Endothelial cell of umbilical vein (primary cell): Measurements from ENCODE around the gene HOXD12. TPM values are rescaled to one million over a fixed set of nuclear protein-coding genes. Genes with fewer than 3 reads are reported as not detected.

Experiments used
- BruUV-seq: library from RNA; stranded (reverse); fragments of 400-500 nt; replicated peaks from 2 replicates; lab custom pipeline; 2021; lab: Mats Ljungman, UMichigan
- CTCF ChIA-PET: fragments of 300-600, 350-600 bp; sonication (Branson Sonifier 250); formaldehyde crosslinking; loops from one replicate; lab custom pipeline; 2021; ENCODE audit warnings: antibody characterized with exemption, inconsistent platforms; lab: Charles Lee
- POLR2A ChIA-PET: fragments of 300-600, 350-600 bp; sonication (Branson Sonifier 250); formaldehyde crosslinking; loops from one replicate; lab custom pipeline; 2021; ENCODE audit warnings: antibody characterized with exemption, inconsistent platforms; lab: Charles Lee
- DNase-seq: peaks from one replicate; pipeline ENCODE4 v3.0.0-alpha.2; 2011; ENCODE audit warnings: low read depth, low spot score
- FAIRE-seq: peaks from 2 replicates; lab custom pipeline; 2011; peaks lifted over from hg19 to GRCh38; lab: Jason Lieb, UNC
- H2AFZ ChIP-seq: 2 replicates; pipeline ENCODE4 v1.6.0; 2012; ENCODE audit warnings: low read depth, low read length, control low read depth, inconsistent platforms
- H3K27ac ChIP-seq: 2 replicates; pipeline ENCODE4 v1.5.1; 2011; ENCODE audit warnings: low read depth, mild to moderate bottlenecking, control low read depth, low read length, moderate library complexity; ENCODE audit not compliant: insufficient read depth
- H3K27me3 ChIP-seq, 2 experiments: 2 replicates each; pipeline versions ENCODE4 v1.6.0 to v1.6.1; 2011; ENCODE audit warnings: low read length in 2 of 2, mixed read lengths in 1 of 2; ENCODE audit not compliant: control insufficient read depth in 2 of 2, insufficient read depth in 2 of 2
- H3K36me3 ChIP-seq, 2 experiments: 2 replicates in 1 of 2; 3 replicates in 1 of 2; pipeline ENCODE4 v1.5.1; 2011; ENCODE audit warnings: low read length in 2 of 2, mild to moderate bottlenecking in 1 of 2, moderate library complexity in 1 of 2; ENCODE audit not compliant: control insufficient read depth in 2 of 2, insufficient read depth in 2 of 2; ENCODE audit errors: extremely low read depth in 1 of 2
- H3K4me1 ChIP-seq: 3 replicates; pipeline ENCODE4 v1.5.1; 2011; ENCODE audit warnings: mild to moderate bottlenecking, low read length; ENCODE audit not compliant: control insufficient read depth, insufficient read depth; ENCODE audit errors: extremely low read depth
- H3K4me2 ChIP-seq: 2 replicates; pipeline ENCODE4 v1.6.1; 2011; ENCODE audit warnings: low read length, control low read depth, mixed read lengths; ENCODE audit not compliant: insufficient read depth
- H3K4me3 ChIP-seq, 3 experiments: fragments of 200-600 bp in 1 of 3; sonication (generic), shearing (Covaris generic) in 1 of 3; replicated peaks in 1 of 3; 2 replicates each; pipeline ENCODE4 v1.5.1; 2011 to 2016; ENCODE audit warnings: control low read depth in 3 of 3, low read length in 3 of 3, mild to moderate bottlenecking in 2 of 3, inconsistent platforms in 1 of 3, low read depth in 1 of 3, moderate library complexity in 1 of 3; ENCODE audit not compliant: insufficient read depth in 1 of 3
- H3K79me2 ChIP-seq: 2 replicates; pipeline ENCODE4 v1.6.0; 2012; ENCODE audit warnings: low read length, inconsistent platforms; ENCODE audit not compliant: control insufficient read depth, insufficient read depth
- H3K9ac ChIP-seq: replicated peaks from 2 replicates; pipeline ENCODE3; 2011; ENCODE audit warnings: low read length, control low read depth; ENCODE audit not compliant: insufficient read depth; ENCODE audit errors: extremely low read depth
- H3K9me1 ChIP-seq: replicated peaks from 3 replicates; pipeline ENCODE4 v1.6.0; 2011; ENCODE audit warnings: mild to moderate bottlenecking, low read length; ENCODE audit not compliant: control insufficient read depth, insufficient read depth; ENCODE audit errors: extremely low read depth
- H3K9me3 ChIP-seq: replicated peaks from 2 replicates; pipeline ENCODE4 v1.5.1; 2012; ENCODE audit warnings: low read length, inconsistent platforms; ENCODE audit not compliant: control insufficient read depth, insufficient read depth
- H4K20me1 ChIP-seq: replicated peaks from 2 replicates; pipeline ENCODE3; 2011; ENCODE audit warnings: mild to moderate bottlenecking, low read length; ENCODE audit not compliant: control insufficient read depth, insufficient read depth; ENCODE audit errors: extremely low read depth
- FOS ChIP-seq: IDR thresholded peaks from 2 replicates; pipeline ENCODE4 v1.6.1; 2011; ENCODE audit warnings: mild to moderate bottlenecking, low read length, moderate library complexity, borderline replicate concordance; ENCODE audit not compliant: insufficient read depth
- JUN ChIP-seq: IDR thresholded peaks from 2 replicates; pipeline ENCODE4 v1.6.1; 2011; ENCODE audit warnings: borderline replicate concordance, low read depth; ENCODE audit not compliant: insufficient read length, insufficient read depth
- POLR2A ChIP-seq: IDR thresholded peaks from 2 replicates; pipeline ENCODE4 v1.6.1; 2012; ENCODE audit warnings: low read depth, mild to moderate bottlenecking, control low read depth, low read length
- POLR2AphosphoS5 ChIP-seq: IDR thresholded peaks from 2 replicates; pipeline ENCODE4 v1.6.1; 2012; ENCODE audit warnings: low read depth, mild to moderate bottlenecking, control low read depth, low read length, moderate library complexity; ENCODE audit not compliant: insufficient read depth
- dilution Hi-C: fragments of 300-500 bp; cut with MboI; formaldehyde crosslinking; loops from one replicate; pipeline ENCODE4 v1.15.0; 2019; ENCODE audit warnings: low sequenced_read_pairs; ENCODE audit not compliant: extremely low pct_ligation_motif_present
- intact Hi-C: fragments of 100-400 bp; cut with micrococcal nuclease; formaldehyde crosslinking; loops from one replicate; pipeline ENCODE4 v1.10.0; 2022
- polyA plus RNA-seq, 4 experiments: library from polyadenylated mRNA; depleted of rRNA in 3 of 4; stranded (reverse) in 3 of 4; unstranded in 1 of 4; fragments of >200 nt; gene quantifications; 2 replicates each; pipeline versions ENCODE4 v1.2.1 to v1.2.3, GENCODE V29; 2011 to 2012; ENCODE audit warnings: missing spikeins in 1 of 4
- total RNA-seq: library from RNA; stranded (reverse); gene quantifications from 2 replicates; pipeline ENCODE4 v1.2.3, GENCODE V29; 2021
- TF ChIP-seq, protein P1 (sequence below), 2 donors: IDR thresholded peaks; 1 replicate in 1 of 2; 2 replicates in 1 of 2; pipeline ENCODE4 v1.5.1; 2011; ENCODE audit warnings: low read length in 2 of 2, mild to moderate bottlenecking in 2 of 2, moderate library complexity in 2 of 2, control low read depth in 1 of 2, inconsistent platforms in 1 of 2, low read depth in 1 of 2; ENCODE audit not compliant: insufficient read depth in 1 of 2; ENCODE audit errors: extremely low read depth in 1 of 2
- TF ChIP-seq, protein P2 (sequence below): IDR thresholded peaks from 2 replicates; pipeline ENCODE4 v1.6.1; 2011; ENCODE audit not compliant: insufficient read depth, insufficient read length

Gene HOXD12
- total and polyA plus RNA-seq, 2 donors (not counting 3 experiments of a cell fraction or from before 2014, with no cell fraction given) = not detected

DNA sequence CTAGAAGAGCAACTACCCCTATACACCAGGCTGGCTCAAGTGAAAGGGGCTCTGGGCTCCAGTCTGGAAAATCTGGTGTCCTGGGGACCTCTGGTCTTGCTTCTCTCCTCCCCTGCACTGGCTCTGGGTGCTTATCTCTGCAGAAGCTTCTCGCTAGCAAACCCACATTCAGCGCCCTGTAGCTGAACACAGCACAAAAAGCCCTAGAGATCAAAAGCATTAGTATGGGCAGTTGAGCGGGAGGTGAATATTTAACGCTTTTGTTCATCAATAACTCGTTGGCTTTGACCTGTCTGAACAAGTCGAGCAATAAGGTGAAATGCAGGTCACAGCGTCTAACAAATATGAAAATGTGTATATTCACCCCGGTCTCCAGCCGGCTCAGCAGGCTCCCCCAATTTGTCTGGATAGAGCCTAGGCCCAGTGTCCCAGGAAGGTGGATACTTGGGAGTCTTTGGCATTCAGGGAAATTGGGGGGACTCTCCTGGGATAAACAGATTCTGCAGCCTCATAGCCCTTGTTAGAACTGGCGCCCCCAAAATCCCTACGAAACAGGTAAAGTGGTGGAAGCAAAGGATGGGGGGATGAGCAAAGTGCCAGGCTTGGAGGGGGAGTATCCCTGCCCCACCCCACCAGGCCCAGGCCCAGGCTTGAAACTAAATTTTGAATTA, 49.3 kb downstream of the HOXD12 start:
- Histone ChIP-seq H3K27ac (no peak overlapping the region), H3K79me2 (peaks cover 40% of the 10 kb centered on the region), H3K4me2 (no peak overlapping the region), H3K36me3 (peaks cover 2 to 15% of the 10 kb centered on the region in 2 experiments), H3K9ac (no peak overlapping the region), H3K9me1 (no peaks in the 10 kb centered on the region), H3K27me3 (no peaks in the 10 kb centered on the region), H3K9me3 (no peaks in the 10 kb centered on the region), H3K4me1 (no peaks in the 10 kb centered on the region), H2AFZ (no peak overlapping the region), H3K4me3 (no peak overlapping the region), H4K20me1 (no peaks in the 10 kb centered on the region)
- POLR2A ChIA-PET = no interaction called here
- FAIRE-seq (no peak), DNase-seq (no peak)
- intact Hi-C loops (no loop called here), dilution Hi-C loops (loop anchor here (25.0 kb wide), 1 partner anchor 488 kb away; no protein-coding TSS in a partner anchor)
- CTCF ChIA-PET = interaction anchor here (1.5 to 3.0 kb wide), 2 partner anchors 306 to 405 kb away, joined by 7 to 11 read pairs; no protein-coding TSS in a partner anchor
- TF ChIP-seq, protein P1, sequence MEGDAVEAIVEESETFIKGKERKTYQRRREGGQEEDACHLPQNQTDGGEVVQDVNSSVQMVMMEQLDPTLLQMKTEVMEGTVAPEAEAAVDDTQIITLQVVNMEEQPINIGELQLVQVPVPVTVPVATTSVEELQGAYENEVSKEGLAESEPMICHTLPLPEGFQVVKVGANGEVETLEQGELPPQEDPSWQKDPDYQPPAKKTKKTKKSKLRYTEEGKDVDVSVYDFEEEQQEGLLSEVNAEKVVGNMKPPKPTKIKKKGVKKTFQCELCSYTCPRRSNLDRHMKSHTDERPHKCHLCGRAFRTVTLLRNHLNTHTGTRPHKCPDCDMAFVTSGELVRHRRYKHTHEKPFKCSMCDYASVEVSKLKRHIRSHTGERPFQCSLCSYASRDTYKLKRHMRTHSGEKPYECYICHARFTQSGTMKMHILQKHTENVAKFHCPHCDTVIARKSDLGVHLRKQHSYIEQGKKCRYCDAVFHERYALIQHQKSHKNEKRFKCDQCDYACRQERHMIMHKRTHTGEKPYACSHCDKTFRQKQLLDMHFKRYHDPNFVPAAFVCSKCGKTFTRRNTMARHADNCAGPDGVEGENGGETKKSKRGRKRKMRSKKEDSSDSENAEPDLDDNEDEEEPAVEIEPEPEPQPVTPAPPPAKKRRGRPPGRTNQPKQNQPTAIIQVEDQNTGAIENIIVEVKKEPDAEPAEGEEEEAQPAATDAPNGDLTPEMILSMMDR (IDR thresholded peaks at IDR 0.05; ENCODE audit: extremely low read depth in 1 of 2, insufficient read depth in 1 of 2, low read depth in 1 of 2, low read length in 2 of 2) = no peak
- TF ChIP-seq POLR2AphosphoS5 (no peak), POLR2A (no peak), FOS (no peak), JUN (no peak)
- TF ChIP-seq, protein P2, sequence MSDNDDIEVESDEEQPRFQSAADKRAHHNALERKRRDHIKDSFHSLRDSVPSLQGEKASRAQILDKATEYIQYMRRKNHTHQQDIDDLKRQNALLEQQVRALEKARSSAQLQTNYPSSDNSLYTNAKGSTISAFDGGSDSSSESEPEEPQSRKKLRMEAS = no peak
- no TSS peak for BruUV-seq
